HL-60 (cell line): ENCODE measurements around the gene COBLL1.

Source experiments
- DNase-seq, 2 experiments: peaks; one replicate each; pipeline ENCODE4 v3.0.0-alpha.2; 2010 to 2020; ENCODE audit warnings: low read depth in 1 of 2, low spot score in 1 of 2
- H3K27ac ChIP-seq: fragments of 250-450 bp; sonication (Bioruptor Pico); replicated peaks from 2 replicates; pipeline ENCODE4 v1.5.1; 2020; ENCODE audit warnings: mild to moderate bottlenecking, moderate library complexity
- H3K27me3 ChIP-seq: fragments of 250-450 bp; sonication (Bioruptor Pico); 2 replicates; pipeline ENCODE4 v1.5.1; 2021; ENCODE audit warnings: mild to moderate bottlenecking, moderate library complexity; ENCODE audit not compliant: insufficient read depth, poor library complexity, severe bottlenecking
- H3K4me3 ChIP-seq: replicated peaks from 2 replicates; pipeline ENCODE4 v1.5.1; 2011; ENCODE audit warnings: mild to moderate bottlenecking, control low read depth, low read length; ENCODE audit not compliant: insufficient read depth
- GABPA ChIP-seq: IDR thresholded peaks from 2 replicates; pipeline ENCODE4 v1.6.1; 2012; ENCODE audit warnings: low read depth
- POLR2AphosphoS5 ChIP-seq: IDR thresholded peaks from 2 replicates; pipeline ENCODE4 v1.6.1; 2012; ENCODE audit warnings: low read depth
- SPI1 ChIP-seq: IDR thresholded peaks from 2 replicates; pipeline ENCODE4 v1.6.1; 2012; ENCODE audit warnings: low read depth, mild to moderate bottlenecking, borderline replicate concordance
- TF ChIP-seq, protein P1 (sequence below): IDR thresholded peaks from one replicate; pipeline ENCODE4 v1.5.1; 2011; ENCODE audit warnings: low read length, control low read depth, inconsistent platforms; ENCODE audit not compliant: insufficient read depth
- TF ChIP-seq, protein P2 (sequence below): IDR thresholded peaks from 2 replicates; pipeline ENCODE4 v1.6.1; 2012; ENCODE audit warnings: low read depth; ENCODE audit not compliant: insufficient replicate concordance

Gene COBLL1

DNA sequence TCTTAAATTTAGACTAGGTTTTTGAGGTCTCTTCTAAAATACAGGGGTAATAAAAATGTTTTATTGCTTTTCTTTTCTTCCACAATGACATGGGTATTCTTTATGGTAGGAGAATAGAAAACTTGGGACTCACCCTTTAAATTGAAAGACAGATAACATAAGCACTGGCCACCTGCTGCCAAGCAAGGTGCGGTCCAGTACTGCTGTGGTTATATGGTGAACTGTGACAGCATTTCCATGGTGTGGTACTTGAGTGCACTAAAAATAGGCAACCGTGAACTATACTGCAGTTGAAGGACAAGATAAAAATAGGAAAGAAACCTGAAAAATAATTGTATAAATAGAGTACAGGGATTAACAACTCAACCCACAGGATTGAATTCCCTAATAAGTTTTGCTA is 165.9 kb downstream of the COBLL1 start:
- Histone ChIP-seq H3K27me3 (no peaks in the 10 kb centered on the region), H3K4me3 (no peak overlapping the region), H3K27ac (no peak overlapping the region)
- no peak for DNase-seq
- TF ChIP-seq SPI1 = no peak
- TF ChIP-seq GABPA = no peak
- TF ChIP-seq, protein P1, sequence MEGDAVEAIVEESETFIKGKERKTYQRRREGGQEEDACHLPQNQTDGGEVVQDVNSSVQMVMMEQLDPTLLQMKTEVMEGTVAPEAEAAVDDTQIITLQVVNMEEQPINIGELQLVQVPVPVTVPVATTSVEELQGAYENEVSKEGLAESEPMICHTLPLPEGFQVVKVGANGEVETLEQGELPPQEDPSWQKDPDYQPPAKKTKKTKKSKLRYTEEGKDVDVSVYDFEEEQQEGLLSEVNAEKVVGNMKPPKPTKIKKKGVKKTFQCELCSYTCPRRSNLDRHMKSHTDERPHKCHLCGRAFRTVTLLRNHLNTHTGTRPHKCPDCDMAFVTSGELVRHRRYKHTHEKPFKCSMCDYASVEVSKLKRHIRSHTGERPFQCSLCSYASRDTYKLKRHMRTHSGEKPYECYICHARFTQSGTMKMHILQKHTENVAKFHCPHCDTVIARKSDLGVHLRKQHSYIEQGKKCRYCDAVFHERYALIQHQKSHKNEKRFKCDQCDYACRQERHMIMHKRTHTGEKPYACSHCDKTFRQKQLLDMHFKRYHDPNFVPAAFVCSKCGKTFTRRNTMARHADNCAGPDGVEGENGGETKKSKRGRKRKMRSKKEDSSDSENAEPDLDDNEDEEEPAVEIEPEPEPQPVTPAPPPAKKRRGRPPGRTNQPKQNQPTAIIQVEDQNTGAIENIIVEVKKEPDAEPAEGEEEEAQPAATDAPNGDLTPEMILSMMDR = no peak
- TF ChIP-seq, protein P2, sequence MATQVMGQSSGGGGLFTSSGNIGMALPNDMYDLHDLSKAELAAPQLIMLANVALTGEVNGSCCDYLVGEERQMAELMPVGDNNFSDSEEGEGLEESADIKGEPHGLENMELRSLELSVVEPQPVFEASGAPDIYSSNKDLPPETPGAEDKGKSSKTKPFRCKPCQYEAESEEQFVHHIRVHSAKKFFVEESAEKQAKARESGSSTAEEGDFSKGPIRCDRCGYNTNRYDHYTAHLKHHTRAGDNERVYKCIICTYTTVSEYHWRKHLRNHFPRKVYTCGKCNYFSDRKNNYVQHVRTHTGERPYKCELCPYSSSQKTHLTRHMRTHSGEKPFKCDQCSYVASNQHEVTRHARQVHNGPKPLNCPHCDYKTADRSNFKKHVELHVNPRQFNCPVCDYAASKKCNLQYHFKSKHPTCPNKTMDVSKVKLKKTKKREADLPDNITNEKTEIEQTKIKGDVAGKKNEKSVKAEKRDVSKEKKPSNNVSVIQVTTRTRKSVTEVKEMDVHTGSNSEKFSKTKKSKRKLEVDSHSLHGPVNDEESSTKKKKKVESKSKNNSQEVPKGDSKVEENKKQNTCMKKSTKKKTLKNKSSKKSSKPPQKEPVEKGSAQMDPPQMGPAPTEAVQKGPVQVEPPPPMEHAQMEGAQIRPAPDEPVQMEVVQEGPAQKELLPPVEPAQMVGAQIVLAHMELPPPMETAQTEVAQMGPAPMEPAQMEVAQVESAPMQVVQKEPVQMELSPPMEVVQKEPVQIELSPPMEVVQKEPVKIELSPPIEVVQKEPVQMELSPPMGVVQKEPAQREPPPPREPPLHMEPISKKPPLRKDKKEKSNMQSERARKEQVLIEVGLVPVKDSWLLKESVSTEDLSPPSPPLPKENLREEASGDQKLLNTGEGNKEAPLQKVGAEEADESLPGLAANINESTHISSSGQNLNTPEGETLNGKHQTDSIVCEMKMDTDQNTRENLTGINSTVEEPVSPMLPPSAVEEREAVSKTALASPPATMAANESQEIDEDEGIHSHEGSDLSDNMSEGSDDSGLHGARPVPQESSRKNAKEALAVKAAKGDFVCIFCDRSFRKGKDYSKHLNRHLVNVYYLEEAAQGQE = no peak
- no peak for TF ChIP-seq POLR2AphosphoS5

DNA sequence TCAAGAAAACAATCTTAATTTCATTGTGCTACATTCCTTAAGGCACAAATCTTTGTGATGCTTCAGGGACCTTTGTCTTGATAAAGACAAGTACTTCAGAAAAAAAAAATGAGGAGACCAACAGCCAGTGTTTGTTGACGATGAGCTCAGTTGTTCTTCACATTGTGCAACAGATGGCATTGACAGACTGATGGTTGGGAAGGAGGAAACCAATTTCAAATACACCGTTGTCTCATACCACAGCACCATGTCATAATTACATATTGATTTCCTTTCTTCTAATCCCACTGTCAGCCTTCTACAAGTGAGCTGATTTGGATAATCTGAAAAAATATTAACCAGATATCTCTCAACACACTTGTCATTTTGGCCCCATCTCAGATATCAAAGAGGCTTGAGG is 166.6 kb downstream of the COBLL1 start:
- Histone ChIP-seq H3K27me3 (no peaks in the 10 kb centered on the region), H3K27ac (no peak overlapping the region), H3K4me3 (no peak overlapping the region)
- TF ChIP-seq GABPA (no peak), POLR2AphosphoS5 (no peak), SPI1 (no peak)
- TF ChIP-seq, protein P1 = no peak
- TF ChIP-seq, protein P2 = no peak
- no peak for DNase-seq

DNA sequence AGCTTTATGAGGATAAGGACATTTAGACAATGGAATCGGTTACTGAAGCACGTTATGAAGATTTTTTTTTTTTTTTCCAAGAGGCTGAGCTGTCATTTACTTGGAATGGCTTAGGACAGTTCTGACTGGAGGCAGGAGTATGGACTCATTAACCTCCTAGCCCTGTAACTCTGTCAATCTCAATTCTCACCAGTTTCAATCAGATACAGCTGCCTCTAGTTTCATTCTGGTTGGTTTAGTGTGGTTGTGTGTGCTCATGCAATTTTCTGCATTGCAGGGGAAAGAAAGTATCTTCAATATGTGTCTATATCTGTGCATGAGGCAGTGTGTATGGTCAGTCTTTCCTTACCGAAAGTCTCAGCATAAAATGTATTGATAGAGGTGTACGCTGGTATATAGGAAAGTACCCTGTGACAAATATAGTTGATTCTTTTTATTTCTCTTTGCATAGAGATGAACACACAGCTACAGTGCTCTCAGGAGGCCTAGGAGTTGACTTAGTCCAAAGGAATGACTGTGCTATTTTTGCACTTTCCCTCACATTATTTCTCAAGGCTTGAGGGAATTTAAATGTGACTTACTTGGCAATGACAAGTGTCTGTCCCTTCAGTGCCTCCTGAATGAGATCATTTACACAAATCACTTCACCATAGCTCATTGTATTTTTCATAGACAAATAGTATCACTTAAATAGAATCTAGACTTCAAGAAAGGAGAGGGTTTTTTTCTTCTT is 169.8 kb downstream of the COBLL1 start:
- Histone ChIP-seq H3K27me3 (no peaks in the 10 kb centered on the region), H3K27ac (no peak overlapping the region), H3K4me3 (no peak overlapping the region)
- no peak for DNase-seq
- TF ChIP-seq POLR2AphosphoS5 = no peak
- TF ChIP-seq SPI1 = no peak
- TF ChIP-seq GABPA = no peak
- TF ChIP-seq, protein P2 = no peak
- TF ChIP-seq, protein P1 = no peak
